ENCODE data around the gene PNLIPRP2. TPM values are rescaled to one million over a fixed set of nuclear protein-coding genes. Genes with fewer than 3 reads are reported as not detected.
A peak's percentile ranks its signal among the peaks of the same experiment; 100 is the strongest.

The PNLIPRP2 gene
- total RNA-seq, 2 donors from 2014 or later, result not detected

DNA sequence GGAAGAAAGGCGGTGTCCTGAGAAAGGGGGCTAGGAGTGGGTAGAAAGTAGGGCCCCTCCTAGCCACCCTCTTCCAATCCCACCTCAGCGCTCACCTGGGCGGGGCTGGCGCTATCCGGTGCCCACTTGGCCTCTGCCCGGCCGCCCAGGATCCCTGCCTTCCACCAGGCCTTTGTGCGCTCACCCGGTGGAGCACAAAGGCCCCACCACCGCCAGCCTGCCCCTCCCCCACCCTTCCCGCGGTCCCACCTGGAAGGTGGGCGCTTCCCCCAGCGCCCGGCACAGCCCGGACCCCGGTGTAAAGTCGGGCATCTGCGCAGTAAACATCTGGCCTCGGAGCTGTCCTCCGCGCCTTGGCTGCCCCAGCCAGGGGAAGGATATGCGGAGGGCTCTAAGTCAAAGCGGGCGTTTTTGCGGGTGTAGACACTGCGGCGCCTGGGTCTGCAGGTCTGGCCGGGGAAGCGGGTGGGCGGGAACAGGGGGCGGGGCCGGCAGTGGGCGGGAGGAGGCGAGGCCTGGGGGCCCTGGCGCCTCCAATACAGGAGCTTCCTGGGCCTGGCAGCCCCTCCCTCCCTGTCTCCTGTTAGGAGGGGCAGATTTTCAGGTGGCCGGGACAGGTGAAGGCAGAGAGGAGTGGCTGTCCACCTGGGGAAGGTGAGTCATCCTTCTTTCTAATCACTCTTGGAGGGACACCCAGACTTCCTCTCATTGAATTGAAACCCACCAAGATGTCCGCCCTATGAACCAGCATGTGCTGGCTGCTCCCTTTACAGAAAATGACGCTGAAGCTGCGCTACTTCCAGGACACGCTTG lies 49.3 kb downstream of the PNLIPRP2 start:
- Histone ChIP-seq H3K27ac (no peak overlapping the region), H3K27me3 (replicated peaks; ENCODE audit: insufficient read depth) (no peaks in the 10 kb centered on the region), H3K4me1 (replicated peaks) (no peaks in the 10 kb centered on the region), H3K9me3 (no peaks in the 10 kb centered on the region), H3K4me3 (peak overlapping the region in 1 of 2 donors; percentile 2), H3K36me3 (no peaks in the 10 kb centered on the region)
- intact Hi-C loops (cut with DNase I), result no loop called here
- 16% methylated on average over 33 of the region's 41 CpGs for WGBS
- TF ChIP-seq POLR2AphosphoS5 (IDR thresholded peaks at IDR 0.05) (no peak), POLR2A (IDR thresholded peaks at IDR 0.05) (no peak)
- TF ChIP-seq, protein P1, sequence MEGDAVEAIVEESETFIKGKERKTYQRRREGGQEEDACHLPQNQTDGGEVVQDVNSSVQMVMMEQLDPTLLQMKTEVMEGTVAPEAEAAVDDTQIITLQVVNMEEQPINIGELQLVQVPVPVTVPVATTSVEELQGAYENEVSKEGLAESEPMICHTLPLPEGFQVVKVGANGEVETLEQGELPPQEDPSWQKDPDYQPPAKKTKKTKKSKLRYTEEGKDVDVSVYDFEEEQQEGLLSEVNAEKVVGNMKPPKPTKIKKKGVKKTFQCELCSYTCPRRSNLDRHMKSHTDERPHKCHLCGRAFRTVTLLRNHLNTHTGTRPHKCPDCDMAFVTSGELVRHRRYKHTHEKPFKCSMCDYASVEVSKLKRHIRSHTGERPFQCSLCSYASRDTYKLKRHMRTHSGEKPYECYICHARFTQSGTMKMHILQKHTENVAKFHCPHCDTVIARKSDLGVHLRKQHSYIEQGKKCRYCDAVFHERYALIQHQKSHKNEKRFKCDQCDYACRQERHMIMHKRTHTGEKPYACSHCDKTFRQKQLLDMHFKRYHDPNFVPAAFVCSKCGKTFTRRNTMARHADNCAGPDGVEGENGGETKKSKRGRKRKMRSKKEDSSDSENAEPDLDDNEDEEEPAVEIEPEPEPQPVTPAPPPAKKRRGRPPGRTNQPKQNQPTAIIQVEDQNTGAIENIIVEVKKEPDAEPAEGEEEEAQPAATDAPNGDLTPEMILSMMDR (IDR thresholded peaks at IDR 0.05), result no peak
- DNase-seq (ENCODE audit: low spot score), result peak; percentile 20

DNA sequence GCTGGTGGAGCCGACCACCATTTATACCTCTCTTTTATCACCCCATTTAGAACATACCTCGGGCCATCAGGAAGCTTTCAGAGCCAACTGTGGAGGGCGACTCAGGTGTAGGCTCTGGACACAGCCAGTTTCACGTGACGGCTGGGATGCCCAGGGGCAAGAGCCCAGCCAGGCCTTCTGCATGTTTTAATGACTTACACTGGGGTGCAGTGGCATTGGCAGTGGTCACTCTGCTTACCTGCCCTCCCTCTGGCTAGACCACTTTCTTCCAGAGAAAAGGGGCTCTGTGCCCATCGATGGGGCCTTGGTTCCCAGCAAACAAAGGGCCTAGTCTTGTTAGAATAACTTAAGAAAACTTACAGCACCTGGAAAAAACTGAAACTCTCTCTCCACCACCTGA lies 50.0 kb downstream of the PNLIPRP2 start:
- DNase-seq (ENCODE audit: low spot score), result no peak
- Histone ChIP-seq H3K27ac (no peak overlapping the region), H3K4me3 (no peak overlapping the region), H3K4me1 (replicated peaks) (no peaks in the 10 kb centered on the region), H3K27me3 (replicated peaks; ENCODE audit: insufficient read depth) (no peaks in the 10 kb centered on the region), H3K36me3 (no peaks in the 10 kb centered on the region), H3K9me3 (no peaks in the 10 kb centered on the region)
- 69% methylated on average over 6 of the region's 6 CpGs for WGBS
- intact Hi-C loops (cut with DNase I), result no loop called here
- TF ChIP-seq POLR2AphosphoS5 (IDR thresholded peaks at IDR 0.05) (no peak), POLR2A (IDR thresholded peaks at IDR 0.05) (no peak)
- TF ChIP-seq, protein P1 (IDR thresholded peaks at IDR 0.05), result no peak

DNA sequence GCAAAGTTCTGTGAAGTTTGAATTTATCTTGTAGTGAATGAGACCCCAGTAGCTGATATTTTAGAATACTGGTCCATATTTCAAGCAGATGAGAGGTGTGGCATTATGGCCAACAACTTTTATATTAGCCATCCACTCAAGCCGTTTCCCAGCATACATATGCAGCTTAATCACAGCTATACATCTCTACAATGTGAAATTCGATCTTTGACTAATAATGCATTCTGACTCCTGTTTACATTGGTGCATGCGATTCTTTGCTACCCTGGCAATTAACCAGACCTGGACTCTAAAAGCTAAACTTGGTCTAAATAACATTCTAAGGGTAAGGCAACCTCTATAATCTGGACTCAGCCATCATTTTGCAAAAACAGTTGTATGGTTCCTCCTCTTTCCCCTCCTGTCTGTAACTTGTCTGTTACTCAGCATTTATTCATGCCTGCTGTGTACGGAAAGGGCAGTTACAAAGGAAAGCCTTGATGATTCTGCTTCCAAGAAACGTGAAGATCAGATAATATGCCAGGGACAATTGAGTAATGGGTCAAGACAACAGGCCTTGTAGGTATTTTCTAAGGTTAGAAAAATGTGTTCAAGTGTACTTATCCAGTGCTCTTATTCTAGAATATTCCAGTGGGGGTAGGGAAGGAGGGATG lies 50.6 kb downstream of the PNLIPRP2 start:
- Histone ChIP-seq H3K27ac (no peak overlapping the region), H3K4me1 (replicated peaks) (no peaks in the 10 kb centered on the region), H3K9me3 (no peaks in the 10 kb centered on the region), H3K4me3 (no peak overlapping the region), H3K36me3 (no peaks in the 10 kb centered on the region), H3K27me3 (replicated peaks; ENCODE audit: insufficient read depth) (no peaks in the 10 kb centered on the region)
- TF ChIP-seq, protein P1 (IDR thresholded peaks at IDR 0.05), result no peak
- TF ChIP-seq POLR2A (IDR thresholded peaks at IDR 0.05), result no peak
- no peak for TF ChIP-seq POLR2AphosphoS5 (IDR thresholded peaks at IDR 0.05)
- WGBS, result 35% methylated on average over 5 of the region's 5 CpGs
- intact Hi-C loops (cut with DNase I), result no loop called here
- DNase-seq (ENCODE audit: low spot score), result no peak

DNA sequence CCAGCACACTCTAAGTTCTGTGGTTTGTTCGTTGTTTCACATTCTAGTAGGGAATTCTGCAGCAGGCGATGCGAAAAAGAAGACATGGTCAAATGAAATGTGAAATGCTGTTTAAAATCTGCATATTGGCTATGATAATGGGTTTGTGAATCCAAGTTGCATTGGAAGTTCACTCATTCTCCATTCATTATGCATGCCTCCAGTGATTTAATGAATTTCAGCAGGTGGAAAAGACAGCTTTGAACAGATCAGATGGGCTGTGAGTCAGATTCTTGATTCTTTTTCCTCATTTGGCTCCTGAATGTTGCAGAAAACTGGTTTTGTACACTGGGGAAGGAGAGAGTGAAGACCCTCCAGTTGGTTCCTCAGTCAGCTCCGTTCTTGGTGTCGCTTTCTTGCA lies 52.1 kb downstream of the PNLIPRP2 start:
- intact Hi-C loops (cut with DNase I), result no loop called here
- WGBS, result 93% methylated on average over 5 of the region's 5 CpGs
- H3K4me3 ChIP-seq, result no peak overlapping the region
- H3K4me1 ChIP-seq (replicated peaks), result no peaks in the 10 kb centered on the region
- no peak overlapping the region for H3K27ac ChIP-seq
- no peaks in the 10 kb centered on the region for H3K36me3 ChIP-seq
- no peaks in the 10 kb centered on the region for H3K9me3 ChIP-seq
- no peaks in the 10 kb centered on the region for H3K27me3 ChIP-seq (replicated peaks; ENCODE audit: insufficient read depth)
- TF ChIP-seq POLR2A (IDR thresholded peaks at IDR 0.05) (no peak), POLR2AphosphoS5 (IDR thresholded peaks at IDR 0.05) (no peak)
- TF ChIP-seq, protein P1 (IDR thresholded peaks at IDR 0.05), result no peak
- no peak for DNase-seq (ENCODE audit: low spot score)

Measured in prostate gland (tissue), 2 donors.